NCI-H2107 (cell line): ENCODE data around the gene ARRDC1.
"Not testable (repeated sequence)": the region's sequence is repeated elsewhere in the genome, so short reads cannot be mapped to it uniquely, and the experiment has no call there.

Experiments used
- DNase-seq: peaks from one replicate; lab custom pipeline; 2025; lab: John Stamatoyannopoulos, UW

Gene ARRDC1

GRCh38 chr9:137586854-137587253 is 18.6 kb upstream of the ARRDC1 start:
- no peak for DNase-seq

- no peak for DNase-seq
Observed at GRCh38 chr9:137588311-137588710, 17.2 kb upstream of the ARRDC1 start.

GRCh38 chr9:137588891-137589290 is 16.6 kb upstream of the ARRDC1 start:
- no peak for DNase-seq

- DNase-seq, result no peak
Observed at GRCh38 chr9:137589441-137590122, 15.9 kb upstream of the ARRDC1 start.

GRCh38 chr9:137590123-137590468 is 15.4 kb upstream of the ARRDC1 start:
- no peak for DNase-seq

- DNase-seq, result peak; percentile 78
Observed at GRCh38 chr9:137590469-137591383, 14.8 kb upstream of the ARRDC1 start, which contains the start of gene ZMYND19. ZMYND19 (minus strand) TSS chr9:137590512; CDS start chr9:137590263, 249 bp downstream.

- DNase-seq, result no peak
Observed at GRCh38 chr9:137592767-137593166, 12.7 kb upstream of the ARRDC1 start.

GRCh38 chr9:137593176-137593575 is 12.3 kb upstream of the ARRDC1 start:
- peak; percentile 63 for DNase-seq

GRCh38 chr9:137596577-137596976 is 8.9 kb upstream of the ARRDC1 start:
- not testable (repeated sequence) for DNase-seq

- DNase-seq, result no peak
Observed at GRCh38 chr9:137598943-137599342, 6.5 kb upstream of the ARRDC1 start.

GRCh38 chr9:137602661-137603060 is 2.8 kb upstream of the ARRDC1 start:
- DNase-seq, result no peak

GRCh38 chr9:137603879-137604278 is 1.6 kb upstream of the ARRDC1 start:
- no peak for DNase-seq

GRCh38 chr9:137604345-137605086 is 970 bp upstream of the ARRDC1 start:
- no peak for DNase-seq

GRCh38 chr9:137606005-137606621 is 627 bp downstream of the ARRDC1 start:
- DNase-seq, result peak; percentile 50

GRCh38 chr9:137606734-137607138 is 1.2 kb downstream of the ARRDC1 start:
- DNase-seq, result no peak

- no peak for DNase-seq
Observed at GRCh38 chr9:137607141-137607857, 1.8 kb downstream of the ARRDC1 start.

GRCh38 chr9:137610944-137611343 is 5.5 kb downstream of the ARRDC1 start:
- no peak for DNase-seq

GRCh38 chr9:137611623-137612609 is 6.4 kb downstream of the ARRDC1 start:
- DNase-seq, result peak; percentile 70

- DNase-seq, result no peak
Observed at GRCh38 chr9:137612741-137613142, 7.3 kb downstream of the ARRDC1 start.

GRCh38 chr9:137613259-137613658 is 7.8 kb downstream of the ARRDC1 start:
- no peak for DNase-seq
